Chondrocyte (in vitro differentiated cells): ENCODE data around the gene C11orf68. TPM values are rescaled to one million over a fixed set of nuclear protein-coding genes. Genes with fewer than 3 reads are reported as not detected.

Experiments
- DNase-seq: peaks from one replicate; pipeline ENCODE4 v3.0.0; 2021; ENCODE audit warnings: mixed read lengths, low spot score
- H3K27ac Mint-ChIP-seq: one replicate; pipeline ENCODE4 v1.8.0; 2021; ENCODE audit warnings: mild to moderate bottlenecking, moderate library complexity, mixed read lengths; ENCODE audit not compliant: unreplicated experiment
- H3K27me3 Mint-ChIP-seq: 2 replicates; pipeline ENCODE4 v1.8.0; 2021; ENCODE audit warnings: low read depth, mixed read lengths
- H3K36me3 Mint-ChIP-seq: 2 replicates; pipeline ENCODE4 v1.8.0; 2021; ENCODE audit warnings: low read depth, mixed read lengths
- H3K4me1 Mint-ChIP-seq: 2 replicates; pipeline ENCODE4 v1.8.0; 2021; ENCODE audit warnings: low read depth, mild to moderate bottlenecking, mixed read lengths
- H3K4me3 Mint-ChIP-seq: one replicate; pipeline ENCODE4 v1.8.0; 2021; ENCODE audit warnings: mild to moderate bottlenecking, moderate library complexity, mixed read lengths; ENCODE audit not compliant: unreplicated experiment
- H3K9me3 Mint-ChIP-seq: 2 replicates; pipeline ENCODE4 v1.8.0; 2021; ENCODE audit warnings: low read depth, mixed read lengths
- CTCF ChIP-seq: fragments of 200-600 bp; sonication (generic); IDR thresholded peaks from 2 replicates; pipeline ENCODE4 v1.5.0; 2021; ENCODE audit warnings: antibody characterized with exemption, mild to moderate bottlenecking, moderate library complexity
- total RNA-seq: library from RNA; stranded (reverse); gene quantifications from 3 replicates; pipeline ENCODE4 v1.2.1, GENCODE V29; 2021

Gene C11orf68
- total RNA-seq, 1 donor from 2014 or later, result 68.8 TPM

GRCh38 chr11:65915101-65915820 lies 3.6 kb downstream of the C11orf68 start:
- TF ChIP-seq CTCF, result no peak
- H3K4me3 Mint-ChIP-seq, result peak overlapping the region; percentile 76
- peak overlapping the region; percentile 100 for H3K27ac Mint-ChIP-seq
- no peaks in the 10 kb centered on the region for H3K27me3 Mint-ChIP-seq
- no peak for DNase-seq
- H3K36me3 Mint-ChIP-seq, result peaks cover 3% of the 10 kb centered on the region
- no peaks in the 10 kb centered on the region for H3K9me3 Mint-ChIP-seq
- H3K4me1 Mint-ChIP-seq, result peaks cover 60% of the 10 kb centered on the region

- peak overlapping the region; percentile 59 for H3K27ac Mint-ChIP-seq
- peaks cover 52% of the 10 kb centered on the region for H3K4me1 Mint-ChIP-seq
- TF ChIP-seq CTCF, result no peak
These were observed 6.0 kb downstream of the C11orf68 start for GRCh38 chr11:65912845-65913244.

GRCh38 chr11:65911682-65912568 lies 6.9 kb downstream of the C11orf68 start:
- no peaks in the 10 kb centered on the region for H3K27me3 Mint-ChIP-seq
- peaks cover 1% of the 10 kb centered on the region for H3K36me3 Mint-ChIP-seq
- no peaks in the 10 kb centered on the region for H3K9me3 Mint-ChIP-seq
- no peak for DNase-seq
- peaks cover 47% of the 10 kb centered on the region for H3K4me1 Mint-ChIP-seq
- H3K4me3 Mint-ChIP-seq, result no peak overlapping the region
- peak overlapping the region; percentile 77 for H3K27ac Mint-ChIP-seq
- TF ChIP-seq CTCF, result peak; percentile 60

More at GRCh38 chr11:65912845-65913244, 6.0 kb downstream of the C11orf68 start:
- peaks cover 3% of the 10 kb centered on the region for H3K36me3 Mint-ChIP-seq
- H3K4me3 Mint-ChIP-seq, result no peak overlapping the region
- H3K27me3 Mint-ChIP-seq, result no peaks in the 10 kb centered on the region
- no peaks in the 10 kb centered on the region for H3K9me3 Mint-ChIP-seq
- DNase-seq, result no peak

GRCh38 chr11:65907878-65908277 lies 11.0 kb downstream of the C11orf68 start:
- Mint-ChIP-seq H3K9me3 (no peaks in the 10 kb centered on the region), H3K27ac (no peak overlapping the region), H3K4me3 (no peak overlapping the region), H3K4me1 (peaks cover 33% of the 10 kb centered on the region), H3K36me3 (no peaks in the 10 kb centered on the region), H3K27me3 (no peaks in the 10 kb centered on the region)
- no peak for DNase-seq
- no peak for TF ChIP-seq CTCF

GRCh38 chr11:65906602-65907001 lies 12.3 kb downstream of the C11orf68 start:
- TF ChIP-seq CTCF, result no peak
- DNase-seq, result no peak
- H3K36me3 Mint-ChIP-seq, result no peaks in the 10 kb centered on the region
- H3K9me3 Mint-ChIP-seq, result no peaks in the 10 kb centered on the region
- peaks cover 33% of the 10 kb centered on the region for H3K4me1 Mint-ChIP-seq
- no peak overlapping the region for H3K4me3 Mint-ChIP-seq
- H3K27me3 Mint-ChIP-seq, result no peaks in the 10 kb centered on the region
- H3K27ac Mint-ChIP-seq, result no peak overlapping the region
